Hematopoietic multipotent progenitor cell (in vitro differentiated cells): ENCODE data around the gene CALD1. TPM values are rescaled to one million over a fixed set of nuclear protein-coding genes. Genes with fewer than 3 reads are reported as not detected.

Experiments used
- DNase-seq, 3 donors: peaks; one replicate each; pipeline ENCODE4 v3.0.0-alpha.2; 2011 to 2015; ENCODE audit warnings: low read depth in 2 of 3, low spot score in 2 of 3
- small RNA-seq: library from RNA; depleted of rRNA; stranded (forward); fragments of <200 nt; gene quantifications from one replicate; pipeline ENCODE3, GENCODE V24; 2012
- total RNA-seq: library from RNA; depleted of rRNA; stranded (reverse); fragments of >200 nt; gene quantifications from one replicate; pipeline ENCODE4 v1.2.3, GENCODE V29; 2012

The CALD1 gene
- total RNA-seq, 1 donor: under 0.01 TPM

DNA sequence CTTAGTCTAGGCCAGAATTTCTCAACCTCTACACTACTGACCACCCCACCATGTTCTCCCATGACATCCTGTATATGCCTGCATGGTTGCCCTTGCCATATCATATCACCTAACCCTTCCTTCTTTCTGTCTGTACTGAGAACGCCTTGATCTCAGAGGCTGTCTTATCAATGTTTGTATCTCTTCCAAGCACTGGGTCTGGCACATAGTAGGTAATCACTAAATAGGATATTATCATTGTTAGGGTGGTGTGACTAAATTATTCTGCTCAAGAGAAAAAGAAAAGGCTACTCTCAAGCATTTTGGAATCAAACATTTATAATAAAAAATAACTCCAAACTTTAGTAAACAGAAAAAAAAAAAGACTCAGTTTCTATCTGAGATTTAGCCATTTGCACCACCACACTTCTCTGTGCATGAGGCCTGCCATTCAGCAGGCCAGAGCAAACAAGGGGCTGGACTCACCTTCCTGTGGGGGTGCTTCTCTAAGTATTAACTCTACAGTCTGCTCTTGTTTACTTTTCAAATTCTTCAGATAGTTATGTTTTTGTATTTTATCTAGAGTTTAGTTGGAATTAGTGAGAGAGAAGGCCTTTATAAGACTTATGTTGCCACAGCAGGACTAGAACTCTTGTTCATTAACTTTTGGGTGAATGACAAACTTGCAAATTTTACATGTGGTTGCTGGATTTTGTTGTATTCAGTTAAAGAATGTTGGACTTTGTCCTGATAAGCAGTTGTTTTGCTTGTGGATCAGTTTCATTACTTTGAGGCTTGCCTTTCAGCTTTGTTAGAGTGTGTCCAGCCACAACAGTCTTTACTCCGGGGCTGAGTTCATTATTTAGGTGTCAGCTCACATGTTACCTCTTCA, 212.3 kb downstream of the CALD1 start:
- DNase-seq: no peak

DNA sequence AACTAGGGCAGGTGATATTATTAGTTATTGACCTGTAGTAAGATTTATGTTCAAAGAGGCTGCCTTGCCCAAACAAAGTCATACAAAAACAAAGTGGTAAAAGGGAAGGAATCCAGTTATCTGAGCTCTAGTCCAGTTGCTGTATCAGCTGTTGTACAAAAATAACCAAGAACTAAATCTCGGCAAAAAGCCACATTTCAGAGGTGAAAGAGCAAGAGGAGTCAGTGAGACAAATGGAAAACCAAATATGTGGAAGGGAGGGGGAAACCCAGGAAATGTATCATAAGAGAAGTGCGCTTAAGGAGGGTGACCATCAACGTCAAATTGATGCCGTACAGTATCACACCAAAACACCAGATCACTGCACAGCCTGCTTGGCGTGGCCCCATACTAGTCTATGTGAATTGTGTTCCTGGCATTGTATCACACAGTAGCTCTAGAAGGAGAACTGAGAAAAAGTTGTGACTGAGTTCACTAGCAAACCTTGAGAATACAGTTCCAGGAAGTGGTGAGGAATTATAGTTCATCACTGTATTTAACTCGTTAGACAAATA, 213.3 kb downstream of the CALD1 start:
- no peak for DNase-seq

GRCh38 chr7:134993877-134994456, 214.5 kb downstream of the CALD1 start:
- DNase-seq: no peak

- DNase-seq: no peak
Observed at GRCh38 chr7:134995239-134996096, 216.0 kb downstream of the CALD1 start.

- DNase-seq: no peak
Observed at GRCh38 chr7:134996097-134996550, 216.7 kb downstream of the CALD1 start.

DNA sequence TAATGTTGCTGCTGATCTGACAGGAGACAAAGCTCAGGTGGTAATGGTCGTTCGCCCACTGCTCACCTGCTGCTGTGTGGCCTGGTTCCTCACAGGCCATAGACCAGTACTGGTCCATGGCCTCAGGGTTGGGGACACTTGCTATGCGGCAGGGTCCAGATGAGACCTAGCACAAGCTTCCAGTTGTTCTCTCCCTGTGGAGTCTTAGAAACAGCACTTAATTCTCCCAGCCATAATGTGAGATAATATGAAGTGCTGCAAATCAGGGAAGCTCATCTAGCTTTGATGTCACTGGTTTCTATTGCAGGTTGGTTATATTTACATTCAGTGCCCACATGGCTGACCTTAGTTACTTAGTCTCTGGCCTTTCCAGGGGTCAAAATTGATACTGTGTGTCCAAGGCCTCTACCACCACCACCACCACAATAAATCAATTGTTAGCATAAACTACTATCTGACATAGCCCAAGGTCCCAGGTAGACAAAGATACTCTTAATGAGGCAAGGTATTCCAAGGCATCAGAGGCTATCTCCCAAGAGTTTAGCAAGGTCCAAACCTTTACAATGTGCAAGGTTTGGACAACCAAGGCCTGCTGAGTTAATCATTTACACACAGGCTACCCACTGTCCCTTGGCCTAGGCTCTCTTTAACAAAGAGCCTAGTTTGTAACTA, 217.9 kb downstream of the CALD1 start:
- DNase-seq: no peak

GRCh38 chr7:134999136-134999535, 219.7 kb downstream of the CALD1 start:
- DNase-seq: no peak

DNA sequence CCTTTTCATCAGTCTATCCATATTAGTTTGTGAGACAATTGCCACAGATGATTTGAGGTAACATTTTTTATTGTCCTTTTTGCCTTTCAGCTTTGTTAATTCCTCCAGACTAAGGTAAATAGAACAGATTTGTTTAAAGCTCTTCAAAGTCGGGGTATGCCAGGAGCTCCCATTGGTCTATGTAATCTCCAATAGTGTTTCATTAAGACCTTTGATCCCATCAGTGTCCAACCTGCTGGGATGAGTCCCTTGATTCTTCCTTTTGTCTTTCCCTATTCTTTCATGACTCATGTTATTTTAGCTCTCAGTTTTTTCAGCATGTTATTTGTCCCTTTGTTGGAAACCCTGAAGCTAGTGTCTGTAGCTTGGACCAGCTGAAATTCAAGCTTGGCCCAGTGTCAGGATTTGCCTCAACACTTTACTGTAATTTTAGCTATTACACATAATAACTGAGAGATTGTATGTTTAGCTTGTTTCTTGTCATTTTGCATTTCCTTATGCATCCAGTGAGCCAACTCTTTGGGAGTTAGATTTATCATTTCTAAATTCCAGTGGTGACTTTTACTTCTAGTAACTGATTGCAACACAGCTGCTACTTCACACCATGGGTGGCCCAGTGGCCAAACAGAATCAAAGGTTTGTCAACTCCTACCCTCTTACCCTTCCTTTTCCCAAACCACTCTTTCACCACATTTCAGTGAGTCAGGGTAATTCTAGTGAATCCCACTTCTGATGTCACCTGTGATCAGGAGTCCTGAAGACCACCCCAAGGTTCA, 222.1 kb downstream of the CALD1 start:
- no peak for DNase-seq

- no peak for DNase-seq
Observed at GRCh38 chr7:135012229-135012628, 232.8 kb downstream of the CALD1 start.

Small RNA genes lying within 50 kb of the gene (small RNA-seq; reads per million reads assigned to genes)
- gene TUBB3P2: not detected

Other genes with a start within 250 kb of the CALD1 start
- not detected for gene AKR1B15, start 230.5 kb upstream of the CALD1 start, total RNA-seq
- 5.9 TPM for gene BPGM, start 132.8 kb upstream of the CALD1 start, total RNA-seq
- 0.81 TPM for gene AGBL3, start 206.9 kb downstream of the CALD1 start, total RNA-seq